Ascending aorta (tissue), 2 donors: ENCODE data around the gene TTC7B. TPM values are rescaled to one million over a fixed set of nuclear protein-coding genes. Genes with fewer than 3 reads are reported as not detected.

Source experiments
- DNase-seq, 2 donors: peaks; one replicate each; pipeline ENCODE4 v3.0.0-alpha.2; 2019; ENCODE audit warnings: low spot score in 2 of 2
- H3K27ac ChIP-seq, 2 donors: fragments of 200-600 bp; sonication (generic); one replicate each; pipeline ENCODE4 v1.5.1; 2016 to 2017; ENCODE audit warnings: mild to moderate bottlenecking in 1 of 2
- H3K27me3 ChIP-seq: fragments of 200-600 bp; sonication (generic); one replicate; pipeline ENCODE4 v1.5.1; 2017
- H3K36me3 ChIP-seq, 2 donors: fragments of 200-600 bp; sonication (generic); one replicate each; pipeline ENCODE4 v1.5.1; 2016
- H3K4me1 ChIP-seq, 2 donors: fragments of 200-600 bp; sonication (generic); one replicate each; pipeline ENCODE4 v1.5.1; 2016 to 2017; ENCODE audit warnings: mild to moderate bottlenecking in 1 of 2
- H3K4me3 ChIP-seq, 2 donors: fragments of 200-600 bp; sonication (generic); one replicate each; pipeline ENCODE4 v1.5.1; 2016 to 2017; ENCODE audit warnings: mild to moderate bottlenecking in 1 of 2
- H3K9me3 ChIP-seq, 2 donors: fragments of 200-600 bp; sonication (generic); one replicate each; pipeline ENCODE4 v1.5.1; 2016
- CTCF ChIP-seq, 3 experiments: fragments of 200-600 bp in 2 of 3; fragments of 450-650 bp in 1 of 3; sonication (generic) in 2 of 3; IDR thresholded peaks; one replicate each; pipeline ENCODE4 v1.5.1; 2016 to 2019; ENCODE audit warnings: antibody characterized with exemption in 3 of 3, mild to moderate bottlenecking in 1 of 3, moderate library complexity in 1 of 3
- intact Hi-C: fragments of 100-400 bp; cut with DNase I; formaldehyde crosslinking; loops from one replicate; pipeline ENCODE4 v1.15.1; 2023
- total RNA-seq: library from RNA; depleted of rRNA; stranded (reverse); fragments of >200 nt; gene quantifications from one replicate; pipeline ENCODE4 v1.1.0, GENCODE V29; 2016

Gene TTC7B
- total RNA-seq, 1 donor from 2014 or later: 18.5 TPM

GRCh38 chr14:90556012-90556477, 260.2 kb downstream of the TTC7B start:
- H3K36me3 ChIP-seq: no peaks in the 10 kb centered on the region
- intact Hi-C loops: no loop called here
- no peaks in the 10 kb centered on the region for H3K27me3 ChIP-seq
- TF ChIP-seq CTCF (IDR thresholded peaks at IDR 0.05): no peak
- H3K9me3 ChIP-seq: no peaks in the 10 kb centered on the region
- H3K27ac ChIP-seq: no peak overlapping the region
- no peak overlapping the region for H3K4me3 ChIP-seq
- DNase-seq: no peak
- H3K4me1 ChIP-seq: peaks cover 7 to 10% of the 10 kb centered on the region in 2 donors

GRCh38 chr14:90555126-90556011, 260.9 kb downstream of the TTC7B start:
- Histone ChIP-seq H3K36me3 (no peaks in the 10 kb centered on the region), H3K4me1 (peaks cover 8 to 13% of the 10 kb centered on the region in 2 donors), H3K4me3 (no peak overlapping the region), H3K9me3 (no peaks in the 10 kb centered on the region), H3K27ac (peak overlapping the region in 1 of 2 donors; percentile 30), H3K27me3 (no peaks in the 10 kb centered on the region)
- DNase-seq: no peak
- intact Hi-C loops: no loop called here
- no peak for TF ChIP-seq CTCF (IDR thresholded peaks at IDR 0.05)

- H3K4me3 ChIP-seq: no peak overlapping the region
- H3K36me3 ChIP-seq: no peaks in the 10 kb centered on the region
- intact Hi-C loops: no loop called here
- DNase-seq: peak in 1 of 2 donors; percentile 84
- no peaks in the 10 kb centered on the region for H3K9me3 ChIP-seq
- TF ChIP-seq CTCF (IDR thresholded peaks at IDR 0.05): no peak
- peak overlapping the region; percentile 2 to 30 for H3K27ac ChIP-seq
- no peaks in the 10 kb centered on the region for H3K27me3 ChIP-seq
- H3K4me1 ChIP-seq: peaks cover 8 to 13% of the 10 kb centered on the region in 2 donors
Observed at GRCh38 chr14:90554341-90554740, 261.9 kb downstream of the TTC7B start.

- DNase-seq: no peak
- Histone ChIP-seq H3K4me3 (no peak overlapping the region), H3K4me1 (peaks cover 8 to 13% of the 10 kb centered on the region in 2 donors), H3K9me3 (no peaks in the 10 kb centered on the region), H3K27ac (peak overlapping the region; percentile 2 to 30), H3K36me3 (no peaks in the 10 kb centered on the region), H3K27me3 (no peaks in the 10 kb centered on the region)
- intact Hi-C loops: no loop called here
- TF ChIP-seq CTCF (IDR thresholded peaks at IDR 0.05): no peak
Observed at GRCh38 chr14:90553921-90554336, 262.3 kb downstream of the TTC7B start.

GRCh38 chr14:90553298-90553920, 262.8 kb downstream of the TTC7B start:
- Histone ChIP-seq H3K27ac (peak overlapping the region; percentile 30 to 80), H3K4me1 (peaks cover 8 to 13% of the 10 kb centered on the region in 2 donors), H3K27me3 (no peaks in the 10 kb centered on the region), H3K36me3 (no peaks in the 10 kb centered on the region), H3K9me3 (no peaks in the 10 kb centered on the region), H3K4me3 (no peak overlapping the region)
- DNase-seq: no peak
- no peak for TF ChIP-seq CTCF (IDR thresholded peaks at IDR 0.05)
- intact Hi-C loops: no loop called here
